HTR-8/SVneo (cell line): Measurements from ENCODE around the gene LRCOL1.

Source experiments
- DNase-seq: peaks from one replicate; pipeline ENCODE4 v3.0.0; 2011; ENCODE audit warnings: low spot score, mixed read lengths; ENCODE audit not compliant: insufficient read length
- FAIRE-seq: peaks from 2 replicates; lab custom pipeline; 2011; peaks lifted over from hg19 to GRCh38; lab: Jason Lieb, UNC

Gene LRCOL1

GRCh38 chr12:132620899-132621656 lies 10.7 kb upstream of the LRCOL1 start:
- FAIRE-seq (peak; percentile 71), DNase-seq (no peak)

GRCh38 chr12:132620113-132620898 lies 9.9 kb upstream of the LRCOL1 start:
- no peak for FAIRE-seq
- DNase-seq = no peak

GRCh38 chr12:132619386-132620112 lies 9.2 kb upstream of the LRCOL1 start:
- FAIRE-seq (no peak), DNase-seq (no peak)

DNA sequence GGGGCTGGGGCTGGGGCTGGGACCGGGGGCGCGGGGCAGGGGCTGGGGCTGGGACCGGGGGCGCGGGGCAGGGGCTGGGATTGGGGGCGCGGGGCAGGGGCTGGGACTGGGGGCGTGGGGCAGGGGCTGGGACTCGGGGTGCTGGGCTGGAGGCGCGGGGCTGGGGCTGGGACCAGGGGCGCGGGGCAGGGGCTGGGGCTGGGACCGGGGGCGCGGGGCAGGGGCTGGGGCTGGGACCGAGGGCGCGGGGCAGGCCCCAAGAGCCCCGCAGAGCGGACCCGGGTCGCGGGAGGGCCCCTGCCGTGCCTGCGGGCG lies 8.6 kb upstream of the LRCOL1 start:
- DNase-seq = no peak
- FAIRE-seq = no peak

DNA sequence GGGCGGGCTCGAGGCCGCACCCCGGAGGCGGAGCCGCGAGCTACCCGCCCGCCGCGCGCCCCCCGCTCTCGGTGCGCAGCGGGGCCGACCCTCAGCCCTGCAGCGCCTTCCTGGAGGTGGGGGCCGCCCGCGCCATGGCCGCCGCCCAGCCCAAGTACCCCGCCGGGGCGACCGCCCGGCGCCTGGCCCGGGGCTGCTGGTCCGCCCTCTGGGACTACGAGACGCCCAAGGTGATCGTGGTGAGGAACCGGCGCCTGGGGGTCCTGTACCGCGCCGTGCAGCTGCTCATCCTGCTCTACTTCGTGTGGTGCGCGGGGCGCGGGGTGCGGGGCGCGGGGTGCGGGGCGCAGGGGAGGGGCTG lies 8.3 kb upstream of the LRCOL1 start, which contains the start of gene P2RX2:
Gene P2RX2 (plus strand): TSS at position 94 of the 361 bp plus-strand sequence. CDS start 41 bp downstream, at position 135.
- FAIRE-seq = no peak
- no peak for DNase-seq

GRCh38 chr12:132617822-132618682 lies 7.7 kb upstream of the LRCOL1 start:
- DNase-seq (no peak), FAIRE-seq (no peak)

DNA sequence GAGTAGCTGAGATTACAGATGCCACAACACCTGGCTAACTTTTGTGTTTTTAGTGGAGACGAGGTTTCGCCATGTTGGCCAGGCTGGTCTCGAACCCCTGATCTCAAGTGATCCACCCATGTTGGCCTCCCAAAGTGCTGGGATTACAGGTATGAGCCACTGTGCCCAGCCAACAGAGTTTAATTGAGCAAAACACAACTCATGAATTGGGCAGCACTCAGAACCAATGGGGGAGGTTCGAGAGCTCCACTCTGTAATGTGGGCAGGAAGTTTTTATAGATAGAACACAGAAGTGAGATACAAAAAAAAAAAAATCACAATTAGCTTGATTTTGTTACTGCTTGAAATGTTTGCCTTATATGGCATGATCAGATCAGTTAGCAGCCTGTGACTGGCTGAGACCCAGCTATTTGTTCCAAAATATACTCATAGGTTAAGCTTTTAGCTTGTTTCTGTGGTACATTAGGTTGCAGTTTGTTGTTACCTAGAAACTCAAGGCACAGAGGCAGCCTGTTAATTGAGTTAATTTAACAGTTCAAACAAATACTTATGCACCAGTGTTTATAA lies 6.8 kb upstream of the LRCOL1 start:
- DNase-seq (no peak), FAIRE-seq (no peak)

DNA sequence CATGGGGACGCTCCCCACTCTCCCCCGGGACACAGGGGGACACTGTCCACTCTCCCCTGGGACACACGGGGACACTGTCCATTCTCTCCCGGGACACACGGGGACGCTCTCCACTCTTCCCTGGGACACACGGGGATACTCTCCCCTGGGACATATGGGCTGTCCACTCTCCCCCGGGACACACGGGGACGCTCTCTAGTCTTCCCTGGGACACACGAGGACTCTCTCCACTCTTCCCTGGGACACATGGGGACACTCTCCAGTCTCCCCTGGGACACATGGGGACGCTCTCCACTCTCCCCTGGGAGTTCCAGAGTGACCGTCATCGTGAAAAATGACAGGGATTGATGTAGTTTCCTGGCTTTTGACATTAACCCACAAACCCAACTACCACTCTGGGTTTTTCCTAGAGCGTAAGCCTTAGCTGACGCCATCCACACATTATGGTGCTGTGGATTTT lies 5.2 kb upstream of the LRCOL1 start:
- DNase-seq (no peak), FAIRE-seq (no peak)

- FAIRE-seq (peak; percentile 40), DNase-seq (peak; percentile 88)
Measured at GRCh38 chr12:132614861-132615578, 4.6 kb upstream of the LRCOL1 start.

DNA sequence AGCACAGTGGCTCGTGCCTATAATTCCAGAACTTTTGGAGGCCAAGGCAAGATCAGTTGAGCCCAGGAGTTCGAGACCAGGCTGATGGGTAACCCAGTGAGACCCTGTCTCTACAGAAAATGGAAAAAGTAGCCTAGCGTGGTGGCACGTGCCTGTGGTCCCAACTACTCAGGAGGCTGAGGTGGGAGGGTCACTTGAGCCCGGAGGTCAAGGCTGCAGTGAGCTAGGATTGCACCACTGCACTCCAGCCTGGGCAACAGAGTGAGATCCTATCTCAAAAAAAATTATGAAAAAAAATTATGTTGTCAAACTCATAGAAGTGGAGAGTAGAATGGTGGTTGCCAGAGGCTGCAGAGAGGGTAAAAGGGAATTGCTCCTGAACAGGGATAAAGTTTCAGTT lies 3.6 kb upstream of the LRCOL1 start:
- DNase-seq (no peak), FAIRE-seq (no peak)

GRCh38 chr12:132611620-132612019 lies 1.2 kb upstream of the LRCOL1 start:
- FAIRE-seq (no peak), DNase-seq (no peak)

- DNase-seq = no peak
- no peak for FAIRE-seq
Measured at GRCh38 chr12:132610866-132611602, 652 bp upstream of the LRCOL1 start.

- DNase-seq (no peak), FAIRE-seq (no peak)
Measured at GRCh38 chr12:132608231-132609171, 1.9 kb downstream of the LRCOL1 start.

GRCh38 chr12:132606927-132607326 lies 3.5 kb downstream of the LRCOL1 start:
- FAIRE-seq = no peak

GRCh38 chr12:132606466-132606865 lies 3.9 kb downstream of the LRCOL1 start:
- no peak for FAIRE-seq
- no peak for DNase-seq

More at GRCh38 chr12:132606927-132607326, 3.5 kb downstream of the LRCOL1 start:
- no peak for DNase-seq

GRCh38 chr12:132605892-132606291 lies 4.5 kb downstream of the LRCOL1 start:
- FAIRE-seq (no peak), DNase-seq (no peak)
